Mesenchymal stem cell (in vitro differentiated cells and primary cell): ENCODE results near the gene TWIST2.

Source experiments
- DNase-seq: peaks from one replicate; pipeline ENCODE4 v3.0.0-alpha.2; 2013
- H2AFZ ChIP-seq: one replicate; pipeline ENCODE4 v1.6.1; 2013; ENCODE audit warnings: low read depth, mild to moderate bottlenecking, control low read depth, inconsistent platforms, low read length, moderate library complexity
- H2AK5ac ChIP-seq: 2 replicates; pipeline ENCODE4 v1.6.1; 2013; ENCODE audit warnings: low read length, moderate library complexity, mild to moderate bottlenecking, inconsistent platforms; ENCODE audit not compliant: severe bottlenecking
- H2BK120ac ChIP-seq: one replicate; pipeline ENCODE4 v1.6.1; 2013; ENCODE audit warnings: low read depth, mild to moderate bottlenecking, inconsistent platforms, low read length, moderate library complexity
- H2BK12ac ChIP-seq, 2 experiments: one replicate each; pipeline ENCODE4 v1.6.1; 2013; ENCODE audit warnings: inconsistent platforms in 2 of 2, low read length in 2 of 2, mild to moderate bottlenecking in 2 of 2, moderate library complexity in 2 of 2, control low read depth in 1 of 2
- H2BK15ac ChIP-seq: one replicate; pipeline ENCODE4 v1.6.1; 2013; ENCODE audit warnings: mild to moderate bottlenecking, low read depth, inconsistent platforms; ENCODE audit not compliant: poor library complexity, severe bottlenecking
- H2BK5ac ChIP-seq: 2 replicates; pipeline ENCODE4 v1.6.1; 2013; ENCODE audit warnings: low read depth, mild to moderate bottlenecking, low read length, control low read depth, inconsistent platforms; ENCODE audit not compliant: poor library complexity, severe bottlenecking
- H3K14ac ChIP-seq, 2 experiments: one replicate each; pipeline ENCODE4 v1.6.1; 2013; ENCODE audit warnings: inconsistent platforms in 2 of 2, low read length in 2 of 2, control low read depth in 1 of 2, mild to moderate bottlenecking in 1 of 2, moderate library complexity in 1 of 2
- H3K18ac ChIP-seq, 2 experiments: one replicate each; pipeline ENCODE4 v1.6.1; 2013; ENCODE audit warnings: inconsistent platforms in 2 of 2, low read length in 2 of 2, control low read depth in 1 of 2, low read depth in 1 of 2, mild to moderate bottlenecking in 1 of 2
- H3K23ac ChIP-seq, 2 experiments: one replicate each; pipeline ENCODE4 v1.6.1; 2013; ENCODE audit warnings: inconsistent platforms in 2 of 2, low read length in 2 of 2, mild to moderate bottlenecking in 2 of 2, moderate library complexity in 2 of 2, control low read depth in 1 of 2
- H3K27ac ChIP-seq: 2 replicates; pipeline ENCODE4 v1.5.1; 2013; ENCODE audit warnings: mild to moderate bottlenecking, moderate library complexity, low read length, control low read depth, inconsistent platforms; ENCODE audit not compliant: poor library complexity, severe bottlenecking
- H3K27me3 ChIP-seq, 2 experiments: 2 replicates each; pipeline versions ENCODE4 v1.6.1 to v1.7.0; 2013; ENCODE audit warnings: low read length in 2 of 2, mild to moderate bottlenecking in 2 of 2, moderate library complexity in 2 of 2, control low read depth in 1 of 2, inconsistent platforms in 1 of 2; ENCODE audit not compliant: control insufficient read depth in 1 of 2, insufficient read depth in 1 of 2
- H3K36me3 ChIP-seq, 2 experiments: 2 replicates each; pipeline versions ENCODE4 v1.6.1 to v1.7.0; 2013; ENCODE audit warnings: low read length in 2 of 2, control low read depth in 1 of 2, inconsistent platforms in 1 of 2, low read depth in 1 of 2, mild to moderate bottlenecking in 1 of 2; ENCODE audit not compliant: insufficient read depth in 2 of 2, control insufficient read depth in 1 of 2
- H3K4ac ChIP-seq, 2 experiments: one replicate each; pipeline ENCODE4 v1.6.1; 2013; ENCODE audit warnings: inconsistent platforms in 2 of 2, low read length in 2 of 2, mild to moderate bottlenecking in 2 of 2, moderate library complexity in 2 of 2, control low read depth in 1 of 2, low read depth in 1 of 2
- H3K4me1 ChIP-seq: 2 replicates; pipeline ENCODE4 v1.6.1; 2013; ENCODE audit warnings: low read depth, low read length, control low read depth; ENCODE audit not compliant: control insufficient read depth, insufficient read depth
- H3K4me2 ChIP-seq: 2 replicates; pipeline ENCODE4 v1.6.1; 2013; ENCODE audit warnings: low read length, mild to moderate bottlenecking, inconsistent platforms; ENCODE audit not compliant: poor library complexity, severe bottlenecking
- H3K4me3 ChIP-seq, 2 experiments: 2 replicates each; pipeline versions ENCODE4 v1.5.1 to v1.7.0; 2013; ENCODE audit warnings: low read length in 2 of 2, mild to moderate bottlenecking in 2 of 2, control low read depth in 1 of 2, low read depth in 1 of 2; ENCODE audit not compliant: insufficient read depth in 1 of 2
- H3K79me1 ChIP-seq: replicated peaks from 2 replicates; pipeline ENCODE4 v1.6.1; 2013; ENCODE audit warnings: mild to moderate bottlenecking, control low read depth, low read length, inconsistent platforms; ENCODE audit not compliant: poor library complexity, severe bottlenecking
- H3K9ac ChIP-seq: 2 replicates; pipeline ENCODE4 v1.7.0; 2013; ENCODE audit warnings: mild to moderate bottlenecking, low read length, moderate library complexity
- H3K9me3 ChIP-seq: 2 replicates; pipeline ENCODE4 v1.7.0; 2013; ENCODE audit warnings: mild to moderate bottlenecking, low read length; ENCODE audit not compliant: control insufficient read depth
- H4K8ac ChIP-seq: one replicate; pipeline ENCODE4 v1.6.1; 2013; ENCODE audit warnings: inconsistent platforms, mild to moderate bottlenecking, low read length, moderate library complexity
- H4K91ac ChIP-seq: one replicate; pipeline ENCODE4 v1.6.1; 2013; ENCODE audit warnings: mild to moderate bottlenecking, low read length, inconsistent platforms
- WGBS: methylation state at CpG from one replicate; pipeline ENCODE4 v1.1.7; 2013; ENCODE audit warnings: mixed read lengths; 5-methylcytosine and 5-hydroxymethylcytosine counted together

TWIST2 gene

GRCh38 chr2:238817382-238817781 is 30.5 kb upstream of the TWIST2 start:
- no peak overlapping the region for H3K14ac ChIP-seq
- no peaks in the 10 kb centered on the region for H3K9me3 ChIP-seq
- 54% methylated on average over 5 of the region's 5 CpGs for WGBS
- no peaks in the 10 kb centered on the region for H3K79me1 ChIP-seq
- H3K18ac ChIP-seq: no peak overlapping the region
- no peak for DNase-seq
- no peak overlapping the region for H3K27ac ChIP-seq
- H2AK5ac ChIP-seq: no peak overlapping the region
- no peak overlapping the region for H2AFZ ChIP-seq
- no peak overlapping the region for H2BK15ac ChIP-seq
- no peak overlapping the region for H4K91ac ChIP-seq
- H3K4me1 ChIP-seq: no peaks in the 10 kb centered on the region
- no peak overlapping the region for H2BK5ac ChIP-seq
- H3K4ac ChIP-seq: no peak overlapping the region
- no peak overlapping the region for H3K4me2 ChIP-seq
- H3K27me3 ChIP-seq: peaks cover 7 to 11% of the 10 kb centered on the region in 2 experiments
- no peaks in the 10 kb centered on the region for H3K36me3 ChIP-seq
- H2BK120ac ChIP-seq: no peak overlapping the region
- H4K8ac ChIP-seq: no peak overlapping the region
- no peak overlapping the region for H3K4me3 ChIP-seq
- H2BK12ac ChIP-seq: no peak overlapping the region
- H3K23ac ChIP-seq: no peak overlapping the region
- no peak overlapping the region for H3K9ac ChIP-seq

- Histone ChIP-seq H3K18ac (no peak overlapping the region), H3K79me1 (no peaks in the 10 kb centered on the region), H3K14ac (no peak overlapping the region), H3K4me2 (no peak overlapping the region), H2BK120ac (no peak overlapping the region), H3K9me3 (no peaks in the 10 kb centered on the region), H3K4me3 (no peak overlapping the region), H4K91ac (no peak overlapping the region), H3K36me3 (no peaks in the 10 kb centered on the region), H4K8ac (no peak overlapping the region), H3K9ac (no peak overlapping the region), H2BK5ac (no peak overlapping the region), H2AFZ (no peak overlapping the region), H3K23ac (no peak overlapping the region), H3K27ac (no peak overlapping the region), H2BK12ac (no peak overlapping the region), H2BK15ac (no peak overlapping the region), H3K27me3 (peaks cover 7 to 14% of the 10 kb centered on the region in 2 experiments), H3K4me1 (no peaks in the 10 kb centered on the region), H3K4ac (no peak overlapping the region), H2AK5ac (no peak overlapping the region)
- DNase-seq: no peak
- whole genome bisulfite sequencing: 68% methylated on average over 5 of the region's 5 CpGs
Measured at GRCh38 chr2:238817891-238818290, 30.0 kb upstream of the TWIST2 start.

GRCh38 chr2:238818561-238818960 is 29.3 kb upstream of the TWIST2 start:
- no peak overlapping the region for H3K4ac ChIP-seq
- H3K27ac ChIP-seq: no peak overlapping the region
- no peaks in the 10 kb centered on the region for H3K79me1 ChIP-seq
- no peak overlapping the region for H4K91ac ChIP-seq
- no peak overlapping the region for H3K23ac ChIP-seq
- no peak overlapping the region for H2BK120ac ChIP-seq
- peaks cover 2% of the 10 kb centered on the region for H3K9me3 ChIP-seq
- H2BK15ac ChIP-seq: no peak overlapping the region
- H3K4me3 ChIP-seq: no peak overlapping the region
- H2AK5ac ChIP-seq: no peak overlapping the region
- no peak overlapping the region for H3K4me2 ChIP-seq
- H4K8ac ChIP-seq: no peak overlapping the region
- no peak overlapping the region for H3K9ac ChIP-seq
- H3K36me3 ChIP-seq: no peaks in the 10 kb centered on the region
- no peak overlapping the region for H3K14ac ChIP-seq
- no peak overlapping the region for H2BK5ac ChIP-seq
- H3K4me1 ChIP-seq: no peaks in the 10 kb centered on the region
- H3K18ac ChIP-seq: no peak overlapping the region
- WGBS: 39% methylated on average over 2 of the region's 2 CpGs
- DNase-seq: no peak
- no peak overlapping the region for H2AFZ ChIP-seq
- peaks cover 4 to 14% of the 10 kb centered on the region in 2 experiments for H3K27me3 ChIP-seq
- no peak overlapping the region for H2BK12ac ChIP-seq

GRCh38 chr2:238820197-238820596 is 27.7 kb upstream of the TWIST2 start:
- no CpG with 5 or more reads among the region's 1 CpG for WGBS

More at GRCh38 chr2:238820197-238820596, 27.7 kb upstream of the TWIST2 start:
- Histone ChIP-seq H3K18ac (no peak overlapping the region), H4K8ac (no peak overlapping the region), H2BK12ac (no peak overlapping the region), H3K4ac (no peak overlapping the region), H2AFZ (no peak overlapping the region), H3K14ac (no peak overlapping the region), H2AK5ac (no peak overlapping the region), H2BK15ac (no peak overlapping the region), H3K27ac (no peak overlapping the region), H2BK5ac (no peak overlapping the region), H3K36me3 (no peaks in the 10 kb centered on the region), H3K79me1 (no peaks in the 10 kb centered on the region), H3K9ac (no peak overlapping the region), H3K9me3 (peaks cover 12% of the 10 kb centered on the region), H3K4me2 (no peak overlapping the region), H3K4me1 (no peaks in the 10 kb centered on the region), H3K23ac (no peak overlapping the region), H2BK120ac (no peak overlapping the region), H4K91ac (no peak overlapping the region), H3K27me3 (peaks cover 0 to 20% of the 10 kb centered on the region in 2 experiments), H3K4me3 (no peak overlapping the region)
- DNase-seq: no peak
